COLO829 (cell line): Measurements from ENCODE around the gene TLR3.
"Not testable (repeated sequence)": the region's sequence is repeated elsewhere in the genome, so short reads cannot be mapped to it uniquely, and the experiment has no call there.

Experiments
- DNase-seq: peaks from one replicate; pipeline ENCODE4 v3.0.0; 2012; ENCODE audit warnings: low spot score

Gene TLR3

GRCh38 chr4:186068581-186069348, at the start of gene TLR3:
TSS of gene TLR3 (plus strand) at chr4:186069156. CDS start at chr4:186076620, 7,464 bp downstream.
- DNase-seq, result peak; percentile 37

GRCh38 chr4:186019269-186019668, 49.7 kb upstream of the TLR3 start:
- DNase-seq, result no peak

- DNase-seq, result no peak
These were observed 48.7 kb upstream of the TLR3 start for GRCh38 chr4:186020106-186020792.

- DNase-seq, result peak; percentile 38
These were observed 48.1 kb upstream of the TLR3 start for GRCh38 chr4:186020793-186021407.

- DNase-seq, result peak; percentile 78
These were observed 47.3 kb upstream of the TLR3 start for GRCh38 chr4:186021461-186022167.

- DNase-seq, result no peak
These were observed 45.0 kb upstream of the TLR3 start for GRCh38 chr4:186023975-186024374.

GRCh38 chr4:186024637-186025407, 44.1 kb upstream of the TLR3 start:
- DNase-seq, result no peak

GRCh38 chr4:186025408-186025690, 43.6 kb upstream of the TLR3 start:
- no peak for DNase-seq

- no peak for DNase-seq
These were observed 41.6 kb upstream of the TLR3 start for GRCh38 chr4:186027405-186027804.

GRCh38 chr4:186029571-186030398, 39.2 kb upstream of the TLR3 start:
- no peak for DNase-seq

GRCh38 chr4:186030399-186030775, 38.6 kb upstream of the TLR3 start:
- no peak for DNase-seq

GRCh38 chr4:186030795-186031194, 38.2 kb upstream of the TLR3 start:
- DNase-seq, result no peak

- no peak for DNase-seq
These were observed 36.7 kb upstream of the TLR3 start for GRCh38 chr4:186032259-186032658.

- DNase-seq, result no peak
These were observed 35.9 kb upstream of the TLR3 start for GRCh38 chr4:186033027-186033426.

GRCh38 chr4:186034613-186035012, 34.3 kb upstream of the TLR3 start:
- not testable (repeated sequence) for DNase-seq

GRCh38 chr4:186036976-186037581, 31.9 kb upstream of the TLR3 start:
- no peak for DNase-seq

- peak; percentile 73 for DNase-seq
These were observed 31.0 kb upstream of the TLR3 start for GRCh38 chr4:186037692-186038658.

- no peak for DNase-seq
These were observed 29.3 kb upstream of the TLR3 start for GRCh38 chr4:186039697-186040096.

GRCh38 chr4:186040316-186040715, 28.6 kb upstream of the TLR3 start:
- no peak for DNase-seq
